MG63 (cell line): Measurements from ENCODE around the gene FGA. TPM values are rescaled to one million over a fixed set of nuclear protein-coding genes. Genes with fewer than 3 reads are reported as not detected.

Experiments used
- DNase-seq: peaks from one replicate; pipeline ENCODE4 v3.0.0-alpha.2; 2020
- H3K27me3 ChIP-seq: fragments of 250-450 bp; sonication (Bioruptor Pico); 2 replicates; pipeline ENCODE4 v1.5.1; 2020; ENCODE audit warnings: mild to moderate bottlenecking, moderate library complexity
- H3K36me3 ChIP-seq: fragments of 250-450 bp; sonication (Bioruptor Pico); 2 replicates; pipeline ENCODE4 v1.5.1; 2020; ENCODE audit warnings: mild to moderate bottlenecking, moderate library complexity
- H3K4me3 ChIP-seq: fragments of 250-450 bp; sonication (Bioruptor Pico); 2 replicates; pipeline ENCODE4 v1.5.1; 2020; ENCODE audit warnings: mild to moderate bottlenecking, moderate library complexity
- H3K9me3 ChIP-seq: fragments of 250-450 bp; sonication (Bioruptor Pico); 2 replicates; pipeline ENCODE4 v1.5.1; 2020; ENCODE audit warnings: mild to moderate bottlenecking, moderate library complexity
- total RNA-seq: library from RNA; depleted of rRNA; stranded (reverse); fragments of >200 nt; shearing (Covaris generic); gene quantifications from 2 replicates; pipeline ENCODE4 v1.2.3, GENCODE V29; 2014; ENCODE audit warnings: low replicate concordance

FGA gene
- total RNA-seq, 1 experiment from 2014 or later, result not detected

- no peak overlapping the region for H3K4me3 ChIP-seq
- H3K27me3 ChIP-seq, result no peaks in the 10 kb centered on the region
- no peaks in the 10 kb centered on the region for H3K36me3 ChIP-seq
- peak; percentile 17 for DNase-seq
- H3K9me3 ChIP-seq, result no peaks in the 10 kb centered on the region
These were observed 23.8 kb downstream of the FGA start for GRCh38 chr4:154566639-154567204.

- Histone ChIP-seq H3K36me3 (no peaks in the 10 kb centered on the region), H3K4me3 (no peak overlapping the region), H3K27me3 (no peaks in the 10 kb centered on the region), H3K9me3 (no peaks in the 10 kb centered on the region)
- DNase-seq, result no peak
These were observed 24.8 kb downstream of the FGA start for GRCh38 chr4:154565704-154566103.

GRCh38 chr4:154564311-154564710, 26.2 kb downstream of the FGA start:
- H3K9me3 ChIP-seq, result no peaks in the 10 kb centered on the region
- no peak for DNase-seq
- no peaks in the 10 kb centered on the region for H3K27me3 ChIP-seq
- H3K36me3 ChIP-seq, result no peaks in the 10 kb centered on the region
- no peak overlapping the region for H3K4me3 ChIP-seq

DNA sequence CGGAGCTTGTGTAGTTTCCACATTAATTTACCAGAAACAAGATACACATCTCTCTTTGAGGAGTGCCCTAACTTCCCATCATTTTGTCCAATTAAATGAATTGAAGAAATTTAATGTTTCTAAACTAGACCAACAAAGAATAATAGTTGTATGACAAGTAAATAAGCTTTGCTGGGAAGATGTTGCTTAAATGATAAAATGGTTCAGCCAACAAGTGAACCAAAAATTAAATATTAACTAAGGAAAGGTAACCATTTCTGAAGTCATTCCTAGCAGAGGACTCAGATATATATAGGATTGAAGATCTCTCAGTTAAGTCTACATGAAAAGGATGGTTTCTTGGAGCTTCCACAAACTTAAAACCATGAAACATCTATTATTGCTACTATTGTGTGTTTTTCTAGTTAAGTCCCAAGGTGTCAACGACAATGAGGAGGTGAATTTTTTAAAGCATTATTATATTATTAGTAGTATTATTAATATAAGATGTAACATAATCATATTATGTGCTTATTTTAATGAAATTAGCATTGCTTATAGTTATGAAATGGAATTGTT, 27.8 kb downstream of the FGA start, which contains the start of gene FGB:
Gene FGB (plus strand): TSS at position 315 of the 558 bp plus-strand sequence. CDS start 8 bp downstream, at position 323.
- H3K36me3 ChIP-seq, result no peaks in the 10 kb centered on the region
- no peaks in the 10 kb centered on the region for H3K27me3 ChIP-seq
- DNase-seq, result no peak
- H3K9me3 ChIP-seq, result no peaks in the 10 kb centered on the region
- H3K4me3 ChIP-seq, result no peak within 1 kb of the TSS

DNA sequence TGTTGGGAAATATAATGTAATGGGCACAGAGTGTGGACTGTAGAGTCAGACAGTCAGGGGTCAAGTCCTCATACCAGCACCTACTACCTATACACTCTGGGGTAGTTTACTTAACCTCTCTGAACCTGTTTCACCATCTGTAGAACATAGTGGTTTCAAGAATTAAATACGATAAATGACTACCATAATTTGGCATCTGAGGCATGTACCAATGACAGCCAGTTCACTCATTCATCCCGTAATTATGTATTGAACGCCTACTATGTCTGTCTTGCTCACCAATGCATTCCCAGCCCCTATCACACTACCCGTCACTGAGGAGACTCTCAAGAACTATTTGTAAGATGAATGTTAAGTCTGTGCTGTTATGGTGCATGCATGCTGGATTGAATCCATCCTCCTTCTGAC, 29.7 kb downstream of the FGA start:
- no peak overlapping the region for H3K4me3 ChIP-seq
- no peak for DNase-seq

GRCh38 chr4:154560419-154560801, 30.1 kb downstream of the FGA start:
- Histone ChIP-seq H3K4me3 (no peak overlapping the region), H3K9me3 (no peaks in the 10 kb centered on the region), H3K36me3 (no peaks in the 10 kb centered on the region), H3K27me3 (no peaks in the 10 kb centered on the region)
- no peak for DNase-seq

More for the DNA sequence above, 29.7 kb downstream of the FGA start:
- H3K27me3 ChIP-seq, result no peaks in the 10 kb centered on the region
- no peaks in the 10 kb centered on the region for H3K9me3 ChIP-seq
- H3K36me3 ChIP-seq, result no peaks in the 10 kb centered on the region

GRCh38 chr4:154559494-154560418, 30.8 kb downstream of the FGA start:
- Histone ChIP-seq H3K27me3 (no peaks in the 10 kb centered on the region), H3K9me3 (no peaks in the 10 kb centered on the region), H3K4me3 (no peak overlapping the region), H3K36me3 (no peaks in the 10 kb centered on the region)
- no peak for DNase-seq

DNA sequence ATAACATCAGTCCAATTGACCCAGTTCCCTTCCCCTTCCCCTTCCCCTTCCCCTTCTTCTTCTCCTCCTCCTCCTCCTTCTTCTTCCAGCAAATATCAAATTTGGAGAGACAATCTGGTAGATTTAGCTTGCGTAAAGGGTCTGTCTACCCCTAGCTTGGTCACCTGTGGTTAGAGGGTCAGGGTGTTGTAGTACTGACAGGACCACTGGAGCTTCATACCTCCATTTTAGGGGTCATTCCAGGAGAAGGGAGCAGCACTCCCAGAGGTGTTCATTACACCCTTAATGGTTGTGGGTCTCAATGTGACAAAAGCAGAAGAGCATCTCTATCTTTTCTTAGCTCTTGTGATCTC, 31.4 kb downstream of the FGA start:
- no peaks in the 10 kb centered on the region for H3K36me3 ChIP-seq
- H3K4me3 ChIP-seq, result no peak overlapping the region
- no peaks in the 10 kb centered on the region for H3K27me3 ChIP-seq
- DNase-seq, result no peak
- no peaks in the 10 kb centered on the region for H3K9me3 ChIP-seq

DNA sequence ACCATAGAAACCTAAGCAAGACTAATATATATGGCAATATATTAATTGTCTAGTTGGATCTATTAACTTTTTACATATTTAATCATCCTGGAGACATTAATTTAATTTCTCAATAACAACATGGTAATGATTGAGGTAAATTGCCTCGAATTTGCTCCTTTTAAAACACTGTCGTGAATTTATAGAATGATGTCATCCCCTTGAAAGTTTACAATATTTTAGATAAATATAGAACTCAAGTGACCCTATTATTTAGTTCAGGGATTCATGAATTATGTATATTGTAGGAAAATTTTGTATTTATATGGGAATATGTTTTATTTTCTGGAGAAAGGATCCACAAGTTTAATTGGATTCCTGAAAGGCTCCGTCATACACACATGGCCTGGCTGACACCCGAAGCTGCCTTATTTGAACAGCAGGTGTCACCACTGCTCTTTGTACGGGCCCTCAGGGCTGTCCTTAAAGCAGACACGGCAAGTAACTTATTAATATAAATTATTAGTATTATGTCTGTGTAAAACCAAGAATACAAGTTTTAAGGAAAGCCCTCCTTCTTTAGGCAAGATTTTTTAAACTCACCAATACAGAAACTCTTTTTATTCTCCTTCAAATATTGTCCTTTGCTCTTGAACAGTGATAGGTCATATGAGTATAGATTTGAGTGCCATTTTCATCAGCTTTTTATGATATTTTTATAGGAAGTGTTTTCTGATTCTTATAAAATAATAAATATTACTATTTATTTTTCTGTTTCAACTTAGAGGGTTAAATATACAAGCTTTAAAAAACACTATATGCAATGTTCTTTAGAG, 38.5 kb downstream of the FGA start:
- Histone ChIP-seq H3K9me3 (no peaks in the 10 kb centered on the region), H3K36me3 (peaks cover 4% of the 10 kb centered on the region; the same call in 1 of the 2 replicates), H3K27me3 (no peaks in the 10 kb centered on the region), H3K4me3 (no peak overlapping the region)
- DNase-seq, result peak; percentile 47

GRCh38 chr4:154549894-154550790, 40.4 kb downstream of the FGA start, which contains the start of gene PLRG1:
TSS of gene PLRG1 (minus strand) at chr4:154550400. CDS start at chr4:154550308, 92 bp downstream.
- peak; percentile 87 for DNase-seq
- H3K4me3 ChIP-seq, result peak within 1 kb of the TSS; percentile 80
- no peaks in the 10 kb centered on the region for H3K9me3 ChIP-seq
- H3K27me3 ChIP-seq, result no peaks in the 10 kb centered on the region
- H3K36me3 ChIP-seq, result peaks cover 16% of the 10 kb centered on the region

DNA sequence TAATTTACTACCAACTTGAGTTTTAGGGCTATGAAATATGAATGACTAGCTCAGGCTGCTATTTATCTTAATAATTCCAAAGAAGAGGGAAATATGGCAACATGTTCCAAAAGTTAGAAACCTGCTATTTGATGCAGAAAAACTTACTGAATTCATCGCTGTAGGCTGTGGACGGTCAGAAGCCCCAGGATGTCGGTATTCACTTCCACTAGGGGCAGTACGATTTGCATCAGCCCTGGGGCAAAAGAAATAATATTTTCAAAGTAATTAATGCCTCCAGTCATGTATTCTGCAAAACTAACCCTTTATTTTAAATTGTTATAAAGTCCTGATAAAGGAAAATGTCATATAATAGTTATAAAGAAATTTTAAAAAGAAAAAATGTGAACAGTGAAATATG, 44.9 kb downstream of the FGA start:
- Histone ChIP-seq H3K27me3 (no peaks in the 10 kb centered on the region), H3K36me3 (peaks cover 41% of the 10 kb centered on the region), H3K4me3 (no peak overlapping the region), H3K9me3 (no peaks in the 10 kb centered on the region)
- no peak for DNase-seq

GRCh38 chr4:154542271-154542879, 48.2 kb downstream of the FGA start:
- Histone ChIP-seq H3K36me3 (peaks cover 54% of the 10 kb centered on the region), H3K4me3 (no peak overlapping the region), H3K9me3 (no peaks in the 10 kb centered on the region), H3K27me3 (no peaks in the 10 kb centered on the region)
- DNase-seq, result no peak
